A549 (cell line): ENCODE results near the gene OPHN1. TPM values are rescaled to one million over a fixed set of nuclear protein-coding genes. Genes with fewer than 3 reads are reported as not detected.

Experiments used
- ATAC-seq, 2 experiments: fragments of 200-7000 bp in 1 of 2; fragments of >200 bp in 1 of 2; cut with Nextera tagmentation in 1 of 2; cut with Tn5 transposase in 1 of 2; 3 replicates each; pipeline versions ENCODE4 v1.8.0 to v1.9.1; 2018 to 2020; ENCODE audit warnings: mild to moderate bottlenecking in 1 of 2, moderate library complexity in 1 of 2
- CTCF ChIA-PET: fragments of 300-600 bp; sonication (Branson Sonifier 250); formaldehyde crosslinking; extraction: SDS; loops from one replicate; lab custom pipeline; 2021; ENCODE audit warnings: antibody characterized with exemption, inconsistent platforms; lab: Yijun Ruan, JAX
- POLR2A ChIA-PET: fragments of 350-600 bp; formaldehyde crosslinking; extraction: SDS; loops from one replicate; lab custom pipeline; 2021; ENCODE audit warnings: antibody characterized with exemption, inconsistent platforms; lab: Yijun Ruan, JAX
- DNase-seq, 2 experiments: peaks; one replicate each; pipeline versions ENCODE4 v3.0.0 to v3.0.0-alpha.2; 2011 to 2016; ENCODE audit warnings: low read depth in 1 of 2, low spot score in 1 of 2
- FAIRE-seq: peaks from 2 replicates; lab custom pipeline; 2011; peaks lifted over from hg19 to GRCh38; lab: Jason Lieb, UNC
- H3K27ac ChIP-seq, 2 experiments: fragments of >200 bp; sonication (Bioruptor Twin); formaldehyde crosslinking; 3 replicates each; pipeline ENCODE4 v1.5.1; 2016 to 2017
- H3K4me1 ChIP-seq: fragments of >200 bp; sonication (Bioruptor Twin); formaldehyde crosslinking; 3 replicates; pipeline ENCODE4 v1.6.1; 2016
- H3K4me2 ChIP-seq: fragments of >200 bp; sonication (Bioruptor Twin); formaldehyde crosslinking; 3 replicates; pipeline ENCODE4 v1.6.1; 2016
- H3K4me3 ChIP-seq: fragments of >200 bp; sonication (Bioruptor Twin); formaldehyde crosslinking; 3 replicates; pipeline ENCODE4 v1.5.1; 2016
- H3K9me3 ChIP-seq: fragments of >200 bp; sonication (Bioruptor Twin); formaldehyde crosslinking; 3 replicates; pipeline ENCODE4 v1.6.1; 2016
- CBX8 ChIP-seq: fragments of 200-600 bp; sonication (generic); IDR thresholded peaks from 2 replicates; pipeline ENCODE4 v1.6.1; 2016
- CHD2 ChIP-seq: fragments of 150-350 bp; IDR thresholded peaks from 2 replicates; pipeline ENCODE4 v1.6.1; 2014; ENCODE audit warnings: low read length; ENCODE audit not compliant: partially characterized antibody
- EHMT2 ChIP-seq: fragments of 200-600 bp; sonication (generic); IDR thresholded peaks from 2 replicates; pipeline ENCODE4 v1.6.1; 2016; ENCODE audit warnings: antibody characterized with exemption, low read depth, mild to moderate bottlenecking, moderate library complexity
- EP300 ChIP-seq, 2 experiments: fragments of >200 bp; sonication (Bioruptor Twin); formaldehyde crosslinking; IDR thresholded peaks; 2 replicates in 1 of 2; 3 replicates in 1 of 2; pipeline ENCODE4 v1.6.1; 2016 to 2017
- FOSL2 ChIP-seq, 2 experiments: fragments of 450-650 bp in 1 of 2; fragments of >200 bp in 1 of 2; sonication (Bioruptor Twin) in 1 of 2; formaldehyde crosslinking; IDR thresholded peaks; 2 replicates each; pipeline versions ENCODE4 v1.5.0 to v1.6.1; 2016 to 2020; ENCODE audit warnings: mild to moderate bottlenecking in 1 of 2, moderate library complexity in 1 of 2
- GATA3 ChIP-seq: IDR thresholded peaks from 2 replicates; pipeline ENCODE4 v1.6.1; 2012; ENCODE audit warnings: borderline replicate concordance
- HEYL ChIP-seq: fragments of 250-450 bp; sonication (Bioruptor Pico); IDR thresholded peaks from 2 replicates; pipeline ENCODE4 v1.8.0; 2021; ENCODE audit warnings: mild to moderate bottlenecking, moderate library complexity
- HOXB13 ChIP-seq: fragments of 250-450 bp; sonication (Bioruptor Pico); IDR thresholded peaks from 2 replicates; pipeline ENCODE4 v1.5.0; 2020; ENCODE audit warnings: low read depth, mild to moderate bottlenecking, moderate library complexity
- HOXB5 ChIP-seq: fragments of 250-450 bp; sonication (Bioruptor Pico); IDR thresholded peaks from 2 replicates; pipeline ENCODE4 v1.5.0; 2020; ENCODE audit warnings: mild to moderate bottlenecking, moderate library complexity
- JUN ChIP-seq, 2 experiments: fragments of >200 bp; sonication (Bioruptor Twin); formaldehyde crosslinking; IDR thresholded peaks; 2 replicates in 1 of 2; 3 replicates in 1 of 2; pipeline ENCODE4 v1.6.1; 2016 to 2017
- KDM5A ChIP-seq: fragments of 200-600 bp; sonication (generic); IDR thresholded peaks from 2 replicates; pipeline ENCODE4 v1.6.1; 2016; ENCODE audit warnings: antibody characterized with exemption, mild to moderate bottlenecking
- MAFK ChIP-seq: fragments of 450-650 bp; IDR thresholded peaks from 2 replicates; pipeline ENCODE4 v1.6.1; 2014; ENCODE audit not compliant: partially characterized antibody
- MYC ChIP-seq: IDR thresholded peaks from 2 replicates; pipeline ENCODE4 v1.6.1; 2012; ENCODE audit warnings: mild to moderate bottlenecking, inconsistent platforms, low read length, improper control_type of control experiment, borderline replicate concordance
- NR3C1 ChIP-seq: fragments of >200 bp; sonication (Bioruptor Twin); formaldehyde crosslinking; IDR thresholded peaks from 3 replicates; pipeline ENCODE4 v1.6.1; 2017
- PHF8 ChIP-seq: fragments of 200-600 bp; sonication (generic); IDR thresholded peaks from 2 replicates; pipeline ENCODE4 v1.6.1; 2016; ENCODE audit warnings: low read depth, mild to moderate bottlenecking, antibody characterized with exemption, moderate library complexity, borderline replicate concordance
- POLR2A ChIP-seq: IDR thresholded peaks from 2 replicates; pipeline ENCODE4 v1.6.1; 2012; ENCODE audit warnings: mild to moderate bottlenecking, low read length
- RCOR1 ChIP-seq: fragments of 150-350 bp; IDR thresholded peaks from 2 replicates; pipeline ENCODE4 v1.6.1; 2014; ENCODE audit warnings: antibody characterized with exemption, low read length, low read depth
- SMC3 ChIP-seq: fragments of >200 bp; sonication (Bioruptor Twin); formaldehyde crosslinking; IDR thresholded peaks from 3 replicates; pipeline ENCODE4 v1.6.1; 2018; ENCODE audit warnings: inconsistent platforms
- TP53 ChIP-seq: fragments of 250-450 bp; sonication (Bioruptor Pico); IDR thresholded peaks from 2 replicates; pipeline ENCODE4 v1.5.0; 2021; ENCODE audit warnings: mild to moderate bottlenecking, moderate library complexity
- ZC3H11A ChIP-seq: fragments of 450-650 bp; IDR thresholded peaks from 2 replicates; pipeline ENCODE4 v1.6.1; 2014; ENCODE audit warnings: antibody characterized with exemption, mild to moderate bottlenecking
- WGBS: methylation state at CpG from one replicate; pipeline ENCODE4 v1.1.6; 2017; ENCODE audit errors: missing lambda C conversion rate; 5-methylcytosine and 5-hydroxymethylcytosine counted together
- polyA plus RNA-seq, 4 experiments: library from polyadenylated mRNA; depleted of rRNA in 3 of 4; stranded (reverse); fragments of >200 nt; fragmentation: RNase III in 1 of 4; extraction: RNeasy Plus Mini Kit Qiagen cat#74134 plus additional on column Dnase treatment in 1 of 4; gene quantifications; 2 replicates in 3 of 4; 3 replicates in 1 of 4; pipeline ENCODE4 v1.2.3, GENCODE V29; 2011 to 2017
- TF ChIP-seq, protein P1 (sequence below): fragments of 200-600 bp; sonication (generic); IDR thresholded peaks from 2 replicates; pipeline ENCODE4 v1.6.1; 2016; ENCODE audit warnings: antibody characterized with exemption, mild to moderate bottlenecking, moderate library complexity

The OPHN1 gene
- polyA plus RNA-seq, 2 of the 4 experiments (the other 2 are of a cell fraction): 2.0 to 5.7 TPM

- no peak for FAIRE-seq
- no peak for ATAC-seq
- POLR2A ChIA-PET: no interaction called here
- DNase-seq: no peak
- H3K4me2 ChIP-seq: no peak overlapping the region
- WGBS: 63% methylated on average over 2 of the region's 2 CpGs
- no peaks in the 10 kb centered on the region for H3K4me1 ChIP-seq
- TF ChIP-seq MAFK (no peak), HOXB5 (CRISPR knock-in tag) (no peak), SMC3 (no peak), ZC3H11A (no peak), HOXB13 (no peak), CHD2 (no peak), NR3C1 (no peak), EHMT2 (no peak)
- no peak overlapping the region for H3K4me3 ChIP-seq
- no peak overlapping the region for H3K27ac ChIP-seq
- CTCF ChIA-PET: no interaction called here
- no peaks in the 10 kb centered on the region for H3K9me3 ChIP-seq
Observed at GRCh38 chrX:68139791-68140190, 293.5 kb downstream of the OPHN1 start.

GRCh38 chrX:68133181-68133580 lies 300.1 kb downstream of the OPHN1 start:
- WGBS: 75% methylated on average over 4 of the region's 4 CpGs
- ChIA-PET POLR2A (no interaction called here), CTCF (interaction anchor here (1.0 kb wide), 1 partner anchor 13 kb away, joined by 3 read pairs; no protein-coding TSS in a partner anchor)
- H3K4me1 ChIP-seq: no peaks in the 10 kb centered on the region
- H3K27ac ChIP-seq: no peak overlapping the region
- no peaks in the 10 kb centered on the region for H3K9me3 ChIP-seq
- no peak for TF ChIP-seq POLR2A
- TF ChIP-seq MAFK: no peak
- no peak for TF ChIP-seq CHD2
- TF ChIP-seq EP300 (IDR thresholded peaks at IDR 0.05): no peak
- TF ChIP-seq HEYL (CRISPR knock-in tag): no peak
- no peak for TF ChIP-seq RCOR1
- no peak for TF ChIP-seq TP53 (CRISPR knock-in tag)
- no peak for TF ChIP-seq PHF8
- TF ChIP-seq MYC: no peak
- no peak for TF ChIP-seq NR3C1
- TF ChIP-seq CBX8: no peak
- no peak for TF ChIP-seq FOSL2 (IDR thresholded peaks at IDR 0.05)
- no peak for TF ChIP-seq FOSL2 (CRISPR knock-in tag; IDR thresholded peaks at IDR 0.05)
- no peak for TF ChIP-seq KDM5A
- no peak for TF ChIP-seq JUN (IDR thresholded peaks at IDR 0.05)
- no peak for DNase-seq
- peak; percentile 87 for FAIRE-seq
- H3K4me3 ChIP-seq: no peak overlapping the region
- no peak overlapping the region for H3K4me2 ChIP-seq
- ATAC-seq: no peak

GRCh38 chrX:68132749-68133148 lies 300.5 kb downstream of the OPHN1 start:
- ATAC-seq: no peak
- no peak for TF ChIP-seq GATA3
- TF ChIP-seq, protein P1, sequence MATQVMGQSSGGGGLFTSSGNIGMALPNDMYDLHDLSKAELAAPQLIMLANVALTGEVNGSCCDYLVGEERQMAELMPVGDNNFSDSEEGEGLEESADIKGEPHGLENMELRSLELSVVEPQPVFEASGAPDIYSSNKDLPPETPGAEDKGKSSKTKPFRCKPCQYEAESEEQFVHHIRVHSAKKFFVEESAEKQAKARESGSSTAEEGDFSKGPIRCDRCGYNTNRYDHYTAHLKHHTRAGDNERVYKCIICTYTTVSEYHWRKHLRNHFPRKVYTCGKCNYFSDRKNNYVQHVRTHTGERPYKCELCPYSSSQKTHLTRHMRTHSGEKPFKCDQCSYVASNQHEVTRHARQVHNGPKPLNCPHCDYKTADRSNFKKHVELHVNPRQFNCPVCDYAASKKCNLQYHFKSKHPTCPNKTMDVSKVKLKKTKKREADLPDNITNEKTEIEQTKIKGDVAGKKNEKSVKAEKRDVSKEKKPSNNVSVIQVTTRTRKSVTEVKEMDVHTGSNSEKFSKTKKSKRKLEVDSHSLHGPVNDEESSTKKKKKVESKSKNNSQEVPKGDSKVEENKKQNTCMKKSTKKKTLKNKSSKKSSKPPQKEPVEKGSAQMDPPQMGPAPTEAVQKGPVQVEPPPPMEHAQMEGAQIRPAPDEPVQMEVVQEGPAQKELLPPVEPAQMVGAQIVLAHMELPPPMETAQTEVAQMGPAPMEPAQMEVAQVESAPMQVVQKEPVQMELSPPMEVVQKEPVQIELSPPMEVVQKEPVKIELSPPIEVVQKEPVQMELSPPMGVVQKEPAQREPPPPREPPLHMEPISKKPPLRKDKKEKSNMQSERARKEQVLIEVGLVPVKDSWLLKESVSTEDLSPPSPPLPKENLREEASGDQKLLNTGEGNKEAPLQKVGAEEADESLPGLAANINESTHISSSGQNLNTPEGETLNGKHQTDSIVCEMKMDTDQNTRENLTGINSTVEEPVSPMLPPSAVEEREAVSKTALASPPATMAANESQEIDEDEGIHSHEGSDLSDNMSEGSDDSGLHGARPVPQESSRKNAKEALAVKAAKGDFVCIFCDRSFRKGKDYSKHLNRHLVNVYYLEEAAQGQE: no peak
- ChIA-PET POLR2A (no interaction called here), CTCF (interaction anchor here (1.0 to 1.4 kb wide), 2 partner anchors 13 kb away, joined by 3 read pairs; no protein-coding TSS in a partner anchor)
- DNase-seq: no peak
- H3K27ac ChIP-seq: no peak overlapping the region
- no peaks in the 10 kb centered on the region for H3K4me1 ChIP-seq
- no peaks in the 10 kb centered on the region for H3K9me3 ChIP-seq
- H3K4me2 ChIP-seq: no peak overlapping the region
- no peak overlapping the region for H3K4me3 ChIP-seq
- 94% methylated on average over 29 of the region's 29 CpGs for WGBS
- FAIRE-seq: no peak
